Stomach (tissue), 4 donors: Measurements from ENCODE around the gene SIT1.

Source experiments
- POLR2A ChIP-seq, 4 donors: fragments of 450-650 bp; IDR thresholded peaks; one replicate each; pipeline ENCODE4 v1.6.1; 2016; ENCODE audit warnings: antibody characterized with exemption in 4 of 4, control low read depth in 2 of 4, mild to moderate bottlenecking in 1 of 4, moderate library complexity in 1 of 4
- POLR2AphosphoS5 ChIP-seq, 3 donors: sonication (generic); formaldehyde crosslinking; IDR thresholded peaks; one replicate each; pipeline ENCODE4 v1.6.1; 2016; ENCODE audit warnings: antibody characterized with exemption in 3 of 3
- TF ChIP-seq, protein P1 (sequence below), 7 experiments: fragments of 450-650 bp in 4 of 7; fragments of 200-600 bp in 3 of 7; sonication (generic) in 3 of 7; IDR thresholded peaks; one replicate each; pipeline ENCODE4 v1.5.1; 2016 to 2019; ENCODE audit warnings: antibody characterized with exemption in 7 of 7, control low read depth in 2 of 7, mild to moderate bottlenecking in 1 of 7

- TF ChIP-seq, protein P1, sequence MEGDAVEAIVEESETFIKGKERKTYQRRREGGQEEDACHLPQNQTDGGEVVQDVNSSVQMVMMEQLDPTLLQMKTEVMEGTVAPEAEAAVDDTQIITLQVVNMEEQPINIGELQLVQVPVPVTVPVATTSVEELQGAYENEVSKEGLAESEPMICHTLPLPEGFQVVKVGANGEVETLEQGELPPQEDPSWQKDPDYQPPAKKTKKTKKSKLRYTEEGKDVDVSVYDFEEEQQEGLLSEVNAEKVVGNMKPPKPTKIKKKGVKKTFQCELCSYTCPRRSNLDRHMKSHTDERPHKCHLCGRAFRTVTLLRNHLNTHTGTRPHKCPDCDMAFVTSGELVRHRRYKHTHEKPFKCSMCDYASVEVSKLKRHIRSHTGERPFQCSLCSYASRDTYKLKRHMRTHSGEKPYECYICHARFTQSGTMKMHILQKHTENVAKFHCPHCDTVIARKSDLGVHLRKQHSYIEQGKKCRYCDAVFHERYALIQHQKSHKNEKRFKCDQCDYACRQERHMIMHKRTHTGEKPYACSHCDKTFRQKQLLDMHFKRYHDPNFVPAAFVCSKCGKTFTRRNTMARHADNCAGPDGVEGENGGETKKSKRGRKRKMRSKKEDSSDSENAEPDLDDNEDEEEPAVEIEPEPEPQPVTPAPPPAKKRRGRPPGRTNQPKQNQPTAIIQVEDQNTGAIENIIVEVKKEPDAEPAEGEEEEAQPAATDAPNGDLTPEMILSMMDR (IDR thresholded peaks at IDR 0.05) = peak in 6 of 7 experiments; percentile 82 to 100 (median 94)
- TF ChIP-seq POLR2AphosphoS5 (IDR thresholded peaks at IDR 0.05) = peak; percentile 87 to 96 (median 91)
- peak in 1 of 4 donors; percentile 35 for TF ChIP-seq POLR2A (IDR thresholded peaks at IDR 0.05)
These were observed 46.6 kb downstream of the SIT1 start for GRCh38 chr9:35603986-35604577.
